ENCODE measurements around the gene KRTAP2-2. TPM values are rescaled to one million over a fixed set of nuclear protein-coding genes. Genes with fewer than 3 reads are reported as not detected.
A peak's percentile ranks its signal among the peaks of the same experiment; 100 is the strongest.
"Not testable (repeated sequence)": the region's sequence is repeated elsewhere in the genome, so short reads cannot be mapped to it uniquely, and the experiment has no call there.

Gene KRTAP2-2, protein sequence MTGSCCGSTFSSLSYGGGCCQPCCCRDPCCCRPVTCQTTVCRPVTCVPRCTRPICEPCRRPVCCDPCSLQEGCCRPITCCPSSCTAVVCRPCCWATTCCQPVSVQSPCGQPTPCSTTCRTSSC
- polyA plus RNA-seq (2012; rRNA removed), result not detected in 2 replicates
- not detected in 2 replicates for polyA plus RNA-seq (2012; cell fraction: cytosol; rRNA removed)
- polyA plus RNA-seq (2012; cell fraction: nucleus; rRNA removed), result not detected in 2 replicates

DNA sequence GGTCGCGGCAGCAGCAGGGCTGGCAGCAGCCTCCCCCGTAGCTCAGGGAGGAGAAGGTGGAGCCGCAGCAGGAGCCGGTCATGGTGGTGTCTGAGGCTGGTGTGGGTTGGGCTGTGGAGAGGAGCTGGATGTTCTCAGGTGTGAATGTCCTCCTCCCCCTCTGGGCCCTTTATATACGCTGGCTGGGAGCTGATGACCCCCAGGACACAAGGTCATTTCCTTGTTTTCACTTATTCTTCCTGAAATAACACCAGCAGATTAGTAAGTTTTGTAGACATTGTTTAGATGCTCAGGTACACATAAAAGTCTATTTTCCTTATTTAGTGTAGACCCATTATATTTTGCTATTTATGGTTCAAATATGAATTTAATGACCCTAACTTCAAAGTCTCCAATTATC is at the start of gene KRTAP2-2:
Gene KRTAP2-2 (minus strand): TSS at position 101 of the 400 bp plus-strand sequence. CDS start 19 bp downstream, at position 82.
- H3K4me1 ChIP-seq (ENCODE audit: control insufficient read depth in 1 of 2, insufficient read depth in 2 of 2, low read depth in 1 of 2, low read length in 1 of 2); H3K9me3 ChIP-seq; CTCF ChIA-PET; H3K27ac ChIP-seq (ENCODE audit: low read depth in 2 of 2, low read length in 1 of 2); H3K4me2 ChIP-seq; H3K9me2 ChIP-seq; POLR2A ChIA-PET; DNase-seq; H4K20me1 ChIP-seq (ENCODE audit: insufficient read depth); H3K4me3 ChIP-seq (ENCODE audit: low read depth in 2 of 2, low read length in 1 of 2); H2AFZ ChIP-seq (ENCODE audit: low read depth); H3K9ac ChIP-seq; H3K36me3 ChIP-seq (replicated peaks in 1 of 2; ENCODE audit: control insufficient read depth in 1 of 2, insufficient read depth in 2 of 2, low read length in 1 of 2); H3K27me3 ChIP-seq (ENCODE audit: insufficient read depth); H3K79me2 ChIP-seq (ENCODE audit: insufficient read depth): not testable (repeated sequence)
- 25% methylated on average over 1 of the region's 6 CpGs for WGBS (ENCODE audit: low lambda C conversion rate)
- H3F3A ChIP-seq (replicated peaks; ENCODE audit: insufficient read depth), result peaks cover 16% of the 10 kb centered on the region

DNA sequence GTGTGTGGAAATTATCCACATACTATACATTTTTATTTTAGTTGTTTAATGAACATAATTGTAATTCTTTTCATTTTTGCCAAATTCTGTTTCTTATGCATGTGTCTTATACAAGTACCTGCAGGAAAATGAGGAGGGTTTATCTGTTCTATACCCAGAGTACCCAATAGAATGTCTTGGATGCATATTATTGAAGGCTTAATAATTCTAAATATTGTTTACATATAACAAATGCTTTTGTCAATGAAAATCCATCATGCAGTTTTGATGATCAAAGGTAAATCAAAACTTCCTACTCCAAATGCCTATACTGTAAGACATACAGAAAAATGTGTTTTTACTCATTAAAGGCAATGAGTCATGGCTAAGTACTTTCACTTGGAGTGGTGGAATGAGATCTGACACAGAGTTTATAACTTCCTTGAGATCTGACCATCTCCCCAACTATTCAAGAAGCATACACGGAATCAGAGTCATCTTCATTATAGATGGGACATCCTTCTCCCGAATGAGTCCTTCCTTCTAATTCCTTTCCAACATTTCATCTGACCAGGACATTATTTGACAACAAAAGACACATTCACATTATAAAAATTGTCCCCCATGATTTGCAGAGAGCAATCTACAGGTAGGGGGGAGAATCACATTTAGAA is 49.5 kb upstream of the KRTAP2-2 start:
- H3K9ac ChIP-seq; H4K20me1 ChIP-seq (ENCODE audit: insufficient read depth); H3K27me3 ChIP-seq (ENCODE audit: insufficient read depth); H3K9me3 ChIP-seq; H3K4me3 ChIP-seq (ENCODE audit: low read depth in 2 of 2, low read length in 1 of 2); CTCF ChIA-PET; H3F3A ChIP-seq (replicated peaks; ENCODE audit: insufficient read depth); H3K27ac ChIP-seq (ENCODE audit: low read depth in 2 of 2, low read length in 1 of 2); H2AFZ ChIP-seq (ENCODE audit: low read depth); H3K9me2 ChIP-seq; POLR2A ChIA-PET; H3K79me2 ChIP-seq (ENCODE audit: insufficient read depth); H3K36me3 ChIP-seq (replicated peaks in 1 of 2; ENCODE audit: control insufficient read depth in 1 of 2, insufficient read depth in 2 of 2, low read length in 1 of 2); DNase-seq; H3K4me1 ChIP-seq (ENCODE audit: control insufficient read depth in 1 of 2, insufficient read depth in 2 of 2, low read depth in 1 of 2, low read length in 1 of 2): not testable (repeated sequence)
- WGBS (ENCODE audit: low lambda C conversion rate), result 2% methylated on average over 2 of the region's 2 CpGs
- H3K4me2 ChIP-seq, result peak overlapping the region; percentile 40; the same call in 1 of the 2 replicates
- TF ChIP-seq FOSL2 (IDR thresholded peaks at IDR 0.05; ENCODE audit: borderline replicate concordance, low read depth) (peak; percentile 35; the same call in 1 of the 2 replicates), EP300 (IDR thresholded peaks at IDR 0.05; ENCODE audit: borderline replicate concordance in 1 of 2, low read depth in 1 of 2, low read length in 1 of 2) (0 out of 4 replicates have a peak, but pooled peaks of 1 of the 2 experiments have one; percentile 16), JUND (IDR thresholded peaks at IDR 0.05) (peak; percentile 39), TCF12 (IDR thresholded peaks at IDR 0.05) (0 out of 2 replicates have a peak, but pooled peaks have one; percentile 21)
- TF ChIP-seq, protein P1, sequence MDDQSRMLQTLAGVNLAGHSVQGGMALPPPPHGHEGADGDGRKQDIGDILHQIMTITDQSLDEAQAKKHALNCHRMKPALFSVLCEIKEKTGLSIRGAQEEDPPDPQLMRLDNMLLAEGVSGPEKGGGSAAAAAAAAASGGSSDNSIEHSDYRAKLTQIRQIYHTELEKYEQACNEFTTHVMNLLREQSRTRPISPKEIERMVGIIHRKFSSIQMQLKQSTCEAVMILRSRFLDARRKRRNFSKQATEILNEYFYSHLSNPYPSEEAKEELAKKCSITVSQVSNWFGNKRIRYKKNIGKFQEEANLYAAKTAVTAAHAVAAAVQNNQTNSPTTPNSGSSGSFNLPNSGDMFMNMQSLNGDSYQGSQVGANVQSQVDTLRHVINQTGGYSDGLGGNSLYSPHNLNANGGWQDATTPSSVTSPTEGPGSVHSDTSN (IDR thresholded peaks at IDR 0.05), result peak; percentile 37; the same call in 1 of the 2 replicates

DNA sequence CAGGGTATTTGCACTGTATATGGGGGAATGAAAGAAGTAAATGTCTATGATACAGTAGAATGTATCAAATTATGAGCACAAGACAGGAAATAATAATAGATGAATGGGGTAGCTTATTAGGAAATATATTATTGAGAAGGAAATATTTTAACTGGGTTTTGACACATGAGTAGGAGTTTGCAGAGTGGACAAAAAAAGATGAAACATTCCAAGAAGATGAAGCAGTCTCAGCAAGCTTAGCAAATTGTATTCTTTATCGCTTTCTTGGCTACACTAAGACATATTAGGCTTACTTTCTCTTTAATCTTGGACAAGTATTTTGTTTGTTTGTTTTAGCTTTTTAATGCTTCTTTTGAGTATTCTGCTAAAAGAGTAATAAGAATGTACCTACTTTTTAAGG is 48.9 kb upstream of the KRTAP2-2 start:
- no peaks in the 10 kb centered on the region for H3K9me2 ChIP-seq
- H3K4me2 ChIP-seq, result no peak overlapping the region
- POLR2A ChIA-PET, result no interaction called here
- H3K27ac ChIP-seq (ENCODE audit: low read depth in 2 of 2, low read length in 1 of 2), result no peak overlapping the region
- H3K9ac ChIP-seq, result no peak overlapping the region
- peaks cover 5% of the 10 kb centered on the region for H3F3A ChIP-seq (replicated peaks; ENCODE audit: insufficient read depth)
- no peak overlapping the region for H2AFZ ChIP-seq (ENCODE audit: low read depth)
- DNase-seq, result no peak
- CTCF ChIA-PET, result no interaction called here
- no peaks in the 10 kb centered on the region for H3K9me3 ChIP-seq
- TF ChIP-seq, protein P2, sequence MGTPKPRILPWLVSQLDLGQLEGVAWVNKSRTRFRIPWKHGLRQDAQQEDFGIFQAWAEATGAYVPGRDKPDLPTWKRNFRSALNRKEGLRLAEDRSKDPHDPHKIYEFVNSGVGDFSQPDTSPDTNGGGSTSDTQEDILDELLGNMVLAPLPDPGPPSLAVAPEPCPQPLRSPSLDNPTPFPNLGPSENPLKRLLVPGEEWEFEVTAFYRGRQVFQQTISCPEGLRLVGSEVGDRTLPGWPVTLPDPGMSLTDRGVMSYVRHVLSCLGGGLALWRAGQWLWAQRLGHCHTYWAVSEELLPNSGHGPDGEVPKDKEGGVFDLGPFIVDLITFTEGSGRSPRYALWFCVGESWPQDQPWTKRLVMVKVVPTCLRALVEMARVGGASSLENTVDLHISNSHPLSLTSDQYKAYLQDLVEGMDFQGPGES (IDR thresholded peaks at IDR 0.05; ENCODE audit: low read depth, low read length), result no peak
- TF ChIP-seq, protein P3, sequence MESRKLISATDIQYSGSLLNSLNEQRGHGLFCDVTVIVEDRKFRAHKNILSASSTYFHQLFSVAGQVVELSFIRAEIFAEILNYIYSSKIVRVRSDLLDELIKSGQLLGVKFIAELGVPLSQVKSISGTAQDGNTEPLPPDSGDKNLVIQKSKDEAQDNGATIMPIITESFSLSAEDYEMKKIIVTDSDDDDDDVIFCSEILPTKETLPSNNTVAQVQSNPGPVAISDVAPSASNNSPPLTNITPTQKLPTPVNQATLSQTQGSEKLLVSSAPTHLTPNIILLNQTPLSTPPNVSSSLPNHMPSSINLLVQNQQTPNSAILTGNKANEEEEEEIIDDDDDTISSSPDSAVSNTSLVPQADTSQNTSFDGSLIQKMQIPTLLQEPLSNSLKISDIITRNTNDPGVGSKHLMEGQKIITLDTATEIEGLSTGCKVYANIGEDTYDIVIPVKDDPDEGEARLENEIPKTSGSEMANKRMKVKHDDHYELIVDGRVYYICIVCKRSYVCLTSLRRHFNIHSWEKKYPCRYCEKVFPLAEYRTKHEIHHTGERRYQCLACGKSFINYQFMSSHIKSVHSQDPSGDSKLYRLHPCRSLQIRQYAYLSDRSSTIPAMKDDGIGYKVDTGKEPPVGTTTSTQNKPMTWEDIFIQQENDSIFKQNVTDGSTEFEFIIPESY (IDR thresholded peaks at IDR 0.05; ENCODE audit: borderline replicate concordance, low read depth), result no peak
- TF ChIP-seq NRF1 (IDR thresholded peaks at IDR 0.05; ENCODE audit: low read depth, low read length) (no peak), YY1 (IDR thresholded peaks at IDR 0.05; ENCODE audit: low read depth) (no peak), EP300 (IDR thresholded peaks at IDR 0.05; ENCODE audit: borderline replicate concordance in 1 of 2, low read depth in 1 of 2, low read length in 1 of 2) (no peak)
- TF ChIP-seq, protein P4, sequence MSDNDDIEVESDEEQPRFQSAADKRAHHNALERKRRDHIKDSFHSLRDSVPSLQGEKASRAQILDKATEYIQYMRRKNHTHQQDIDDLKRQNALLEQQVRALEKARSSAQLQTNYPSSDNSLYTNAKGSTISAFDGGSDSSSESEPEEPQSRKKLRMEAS (IDR thresholded peaks at IDR 0.05; ENCODE audit: low read depth), result no peak
- H3K4me3 ChIP-seq (ENCODE audit: low read depth in 2 of 2, low read length in 1 of 2), result no peak overlapping the region
- no peaks in the 10 kb centered on the region for H3K27me3 ChIP-seq (ENCODE audit: insufficient read depth)
- H3K4me1 ChIP-seq (ENCODE audit: control insufficient read depth in 1 of 2, insufficient read depth in 2 of 2, low read depth in 1 of 2, low read length in 1 of 2), result peaks cover 0 to 3% of the 10 kb centered on the region in 2 experiments; a peak in 1 of 4 replicates
- 55% methylated on average over 1 of the region's 1 CpG for WGBS (ENCODE audit: low lambda C conversion rate)
- no peaks in the 10 kb centered on the region for H4K20me1 ChIP-seq (ENCODE audit: insufficient read depth)
- H3K36me3 ChIP-seq (replicated peaks in 1 of 2; ENCODE audit: control insufficient read depth in 1 of 2, insufficient read depth in 2 of 2, low read length in 1 of 2), result no peaks in the 10 kb centered on the region
- no peaks in the 10 kb centered on the region for H3K79me2 ChIP-seq (ENCODE audit: insufficient read depth)
